Dendritic cell treated with granulocyte-macrophage colony-stimulating factor and Interleukin-4, amounts not matched to agents 40 ng/mL and 50 ng/mL, for 4 days (primary cell): ENCODE measurements around the gene ABCB1.

Experiments used
- H3K27ac Mint-ChIP-seq: one replicate; pipeline ENCODE4 v1.8.0; 2022; ENCODE audit warnings: mild to moderate bottlenecking, mixed read lengths
- H3K27me3 Mint-ChIP-seq: one replicate; pipeline ENCODE4 v1.8.0; 2022; ENCODE audit warnings: mild to moderate bottlenecking, mixed read lengths
- H3K36me3 Mint-ChIP-seq: one replicate; pipeline ENCODE4 v1.8.0; 2022; ENCODE audit warnings: low read depth, mixed read lengths
- H3K4me1 Mint-ChIP-seq: one replicate; pipeline ENCODE4 v1.8.0; 2022; ENCODE audit warnings: low read depth, mixed read lengths
- H3K4me3 Mint-ChIP-seq: one replicate; pipeline ENCODE4 v1.8.0; 2022; ENCODE audit warnings: mild to moderate bottlenecking, moderate library complexity, mixed read lengths
- H3K9me3 Mint-ChIP-seq: one replicate; pipeline ENCODE4 v1.8.0; 2022; ENCODE audit warnings: mixed read lengths
- intact Hi-C: fragments of 100-400 bp; cut with micrococcal nuclease; formaldehyde crosslinking; loops from one replicate; pipeline ENCODE4 v1.15.0; 2022

ABCB1 gene

GRCh38 chr7:87600130-87601124 is at the start of gene ABCB1:
TSS of gene ABCB1 (minus strand) at chr7:87600884. CDS start at chr7:87600184, 700 bp downstream.
- H3K27ac Mint-ChIP-seq, result peak within 1 kb of the TSS; percentile 61
- intact Hi-C loops, result no loop called here
- peaks cover 49% of the 10 kb centered on the region for H3K27me3 Mint-ChIP-seq
- H3K36me3 Mint-ChIP-seq, result no peaks in the 10 kb centered on the region
- peak within 1 kb of the TSS; percentile 73 for H3K4me3 Mint-ChIP-seq
- peaks cover 18% of the 10 kb centered on the region for H3K4me1 Mint-ChIP-seq
- H3K9me3 Mint-ChIP-seq, result no peaks in the 10 kb centered on the region

GRCh38 chr7:87648316-87648715 is 47.6 kb upstream of the ABCB1 start:
- no peaks in the 10 kb centered on the region for H3K27me3 Mint-ChIP-seq
- H3K9me3 Mint-ChIP-seq, result no peaks in the 10 kb centered on the region
- H3K36me3 Mint-ChIP-seq, result no peaks in the 10 kb centered on the region
- intact Hi-C loops, result no loop called here
- H3K27ac Mint-ChIP-seq, result no peak overlapping the region
- no peaks in the 10 kb centered on the region for H3K4me1 Mint-ChIP-seq
- H3K4me3 Mint-ChIP-seq, result no peak overlapping the region

- Mint-ChIP-seq H3K27me3 (no peaks in the 10 kb centered on the region), H3K27ac (no peak overlapping the region), H3K4me1 (no peaks in the 10 kb centered on the region), H3K9me3 (no peaks in the 10 kb centered on the region), H3K4me3 (no peak overlapping the region), H3K36me3 (no peaks in the 10 kb centered on the region)
- intact Hi-C loops, result no loop called here
Measured at GRCh38 chr7:87645446-87645845, 44.8 kb upstream of the ABCB1 start.

GRCh38 chr7:87635921-87636320 is 35.2 kb upstream of the ABCB1 start:
- Mint-ChIP-seq H3K27ac (no peak overlapping the region), H3K9me3 (peaks cover 20% of the 10 kb centered on the region), H3K4me3 (no peak overlapping the region), H3K36me3 (no peaks in the 10 kb centered on the region), H3K27me3 (peaks cover 2% of the 10 kb centered on the region), H3K4me1 (no peaks in the 10 kb centered on the region)
- intact Hi-C loops, result loop anchor here (10.0 kb wide), 1 partner anchor 259 kb away; no protein-coding TSS in a partner anchor

GRCh38 chr7:87628780-87629569 is 28.3 kb upstream of the ABCB1 start:
- no peaks in the 10 kb centered on the region for H3K9me3 Mint-ChIP-seq
- H3K27me3 Mint-ChIP-seq, result peaks cover 33% of the 10 kb centered on the region
- peaks cover 18% of the 10 kb centered on the region for H3K4me1 Mint-ChIP-seq
- intact Hi-C loops, result no loop called here
- H3K4me3 Mint-ChIP-seq, result peak overlapping the region; percentile 88
- peaks cover 6% of the 10 kb centered on the region for H3K36me3 Mint-ChIP-seq
- peak overlapping the region; percentile 50 for H3K27ac Mint-ChIP-seq

GRCh38 chr7:87627634-87627994 is 26.9 kb upstream of the ABCB1 start:
- Mint-ChIP-seq H3K27ac (no peak overlapping the region), H3K27me3 (peaks cover 35% of the 10 kb centered on the region), H3K36me3 (peaks cover 6% of the 10 kb centered on the region), H3K9me3 (no peaks in the 10 kb centered on the region), H3K4me1 (peaks cover 18% of the 10 kb centered on the region), H3K4me3 (peak overlapping the region; percentile 88)
- intact Hi-C loops, result no loop called here

- no peak overlapping the region for H3K4me3 Mint-ChIP-seq
- H3K27me3 Mint-ChIP-seq, result peaks cover 32% of the 10 kb centered on the region
- H3K27ac Mint-ChIP-seq, result no peak overlapping the region
- peaks cover 6% of the 10 kb centered on the region for H3K36me3 Mint-ChIP-seq
- H3K9me3 Mint-ChIP-seq, result no peaks in the 10 kb centered on the region
- H3K4me1 Mint-ChIP-seq, result peaks cover 18% of the 10 kb centered on the region
- intact Hi-C loops, result no loop called here
Measured at GRCh38 chr7:87625101-87625500, 24.4 kb upstream of the ABCB1 start.

- Mint-ChIP-seq H3K36me3 (peaks cover 6% of the 10 kb centered on the region), H3K27me3 (peaks cover 29% of the 10 kb centered on the region), H3K9me3 (no peaks in the 10 kb centered on the region), H3K27ac (no peak overlapping the region), H3K4me3 (no peak overlapping the region), H3K4me1 (peaks cover 18% of the 10 kb centered on the region)
- intact Hi-C loops, result no loop called here
Measured at GRCh38 chr7:87624628-87625027, 23.9 kb upstream of the ABCB1 start.

GRCh38 chr7:87615197-87615596 is 14.5 kb upstream of the ABCB1 start:
- H3K9me3 Mint-ChIP-seq, result peaks cover 11% of the 10 kb centered on the region
- H3K4me3 Mint-ChIP-seq, result no peak overlapping the region
- H3K27me3 Mint-ChIP-seq, result no peaks in the 10 kb centered on the region
- no peak overlapping the region for H3K27ac Mint-ChIP-seq
- H3K36me3 Mint-ChIP-seq, result no peaks in the 10 kb centered on the region
- H3K4me1 Mint-ChIP-seq, result no peaks in the 10 kb centered on the region
- intact Hi-C loops, result no loop called here

GRCh38 chr7:87609916-87610315 is 9.2 kb upstream of the ABCB1 start:
- Mint-ChIP-seq H3K4me1 (no peaks in the 10 kb centered on the region), H3K36me3 (no peaks in the 10 kb centered on the region), H3K27ac (no peak overlapping the region), H3K4me3 (no peak overlapping the region), H3K27me3 (peaks cover 7% of the 10 kb centered on the region), H3K9me3 (no peaks in the 10 kb centered on the region)
- intact Hi-C loops, result no loop called here

- H3K9me3 Mint-ChIP-seq, result no peaks in the 10 kb centered on the region
- intact Hi-C loops, result no loop called here
- no peak overlapping the region for H3K4me3 Mint-ChIP-seq
- no peaks in the 10 kb centered on the region for H3K4me1 Mint-ChIP-seq
- H3K27me3 Mint-ChIP-seq, result peaks cover 11% of the 10 kb centered on the region
- no peaks in the 10 kb centered on the region for H3K36me3 Mint-ChIP-seq
- H3K27ac Mint-ChIP-seq, result no peak overlapping the region
Measured at GRCh38 chr7:87608431-87608830, 7.7 kb upstream of the ABCB1 start.

- Mint-ChIP-seq H3K27me3 (peaks cover 45% of the 10 kb centered on the region), H3K27ac (no peak overlapping the region), H3K4me1 (peaks cover 16% of the 10 kb centered on the region), H3K9me3 (no peaks in the 10 kb centered on the region), H3K36me3 (no peaks in the 10 kb centered on the region), H3K4me3 (no peak overlapping the region)
- intact Hi-C loops, result no loop called here
Measured at GRCh38 chr7:87604264-87604663, 3.6 kb upstream of the ABCB1 start.

GRCh38 chr7:87599336-87599735 is 1.3 kb downstream of the ABCB1 start:
- Mint-ChIP-seq H3K4me3 (no peak overlapping the region), H3K27me3 (peaks cover 46% of the 10 kb centered on the region), H3K4me1 (peaks cover 18% of the 10 kb centered on the region), H3K9me3 (no peaks in the 10 kb centered on the region), H3K36me3 (no peaks in the 10 kb centered on the region), H3K27ac (no peak overlapping the region)
- intact Hi-C loops, result no loop called here
